HG03469 (cell line): ENCODE results near the gene TBATA.

Experiments used
- ATAC-seq: cut with Tn5 transposase; IDR thresholded peaks from one replicate; pipeline ENCODE4 v1.9.1; 2021; ENCODE audit warnings: mild to moderate bottlenecking, moderate library complexity, moderate number of reproducible peaks; ENCODE audit not compliant: unreplicated experiment

The TBATA gene

GRCh38 chr10:70809011-70809611, 23.9 kb upstream of the TBATA start:
- ATAC-seq = no peak

DNA sequence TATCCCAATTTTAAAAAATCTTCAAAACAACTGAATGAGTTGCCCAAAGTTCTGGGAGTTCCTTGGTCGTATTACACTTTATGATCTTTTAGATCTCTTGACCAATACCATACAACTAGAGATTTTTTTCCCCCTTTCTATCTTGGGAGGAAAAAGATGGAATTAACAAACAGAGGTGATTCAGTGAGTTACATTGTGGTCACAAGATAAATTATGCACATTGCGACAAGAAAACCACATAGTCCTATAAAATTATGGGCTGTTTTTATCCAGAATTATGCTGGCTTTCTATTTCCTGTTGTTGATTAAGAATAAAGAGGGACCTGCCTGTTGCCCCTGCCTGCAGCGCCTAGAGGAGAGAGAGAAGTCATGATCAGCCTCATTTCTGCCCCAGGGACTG, 22.4 kb upstream of the TBATA start:
- no peak for ATAC-seq

DNA sequence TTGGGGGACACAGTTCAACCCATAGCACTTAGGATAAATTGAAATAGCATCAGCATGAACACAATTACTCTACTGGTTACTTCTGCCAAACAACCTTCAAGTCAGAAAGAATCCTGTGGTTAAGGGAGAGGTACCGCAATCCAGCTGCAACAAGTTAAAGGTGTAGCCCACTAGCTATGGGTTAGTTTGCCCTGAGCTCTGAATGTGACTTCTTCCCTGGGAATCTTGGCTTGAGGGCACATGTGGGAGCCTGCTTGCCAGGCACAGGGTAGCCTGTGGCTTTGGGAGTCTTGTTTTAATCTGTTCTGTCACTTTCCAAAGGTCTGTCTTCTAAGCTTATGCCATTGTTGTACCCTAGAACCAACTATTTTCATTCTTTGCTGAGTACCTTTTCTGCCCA, 21.7 kb upstream of the TBATA start:
- ATAC-seq = no peak

DNA sequence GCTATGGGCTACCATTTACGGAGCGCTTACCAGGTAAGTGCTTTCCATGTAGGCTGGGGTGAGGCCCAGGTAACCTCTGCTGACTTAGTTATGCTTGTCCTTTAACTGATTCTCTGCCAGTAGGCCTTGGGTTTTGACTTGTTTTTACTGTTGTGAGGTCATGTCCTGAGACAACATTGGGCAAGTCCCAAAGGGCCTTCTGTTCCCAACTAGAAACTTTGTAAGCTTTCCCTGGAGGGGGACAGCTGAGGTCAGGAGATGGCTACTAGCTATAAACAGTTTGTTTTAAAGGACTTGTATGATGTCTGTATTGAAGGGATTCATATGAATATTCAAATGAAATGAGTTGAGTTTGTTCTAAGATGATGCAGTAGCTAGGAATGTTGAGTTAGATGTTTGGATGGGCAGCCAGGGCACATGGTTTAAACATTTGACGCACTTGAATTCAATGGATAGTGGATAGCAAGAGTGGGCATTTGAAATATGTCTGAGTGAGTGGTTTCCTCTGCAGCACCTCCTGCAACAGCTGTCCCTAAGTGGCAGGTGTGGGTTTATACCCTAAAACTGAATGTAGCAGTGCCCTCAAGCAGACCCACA, 20.5 kb upstream of the TBATA start:
- no peak for ATAC-seq

- ATAC-seq = no peak
Observed at GRCh38 chr10:70804421-70804808, 19.2 kb upstream of the TBATA start.

DNA sequence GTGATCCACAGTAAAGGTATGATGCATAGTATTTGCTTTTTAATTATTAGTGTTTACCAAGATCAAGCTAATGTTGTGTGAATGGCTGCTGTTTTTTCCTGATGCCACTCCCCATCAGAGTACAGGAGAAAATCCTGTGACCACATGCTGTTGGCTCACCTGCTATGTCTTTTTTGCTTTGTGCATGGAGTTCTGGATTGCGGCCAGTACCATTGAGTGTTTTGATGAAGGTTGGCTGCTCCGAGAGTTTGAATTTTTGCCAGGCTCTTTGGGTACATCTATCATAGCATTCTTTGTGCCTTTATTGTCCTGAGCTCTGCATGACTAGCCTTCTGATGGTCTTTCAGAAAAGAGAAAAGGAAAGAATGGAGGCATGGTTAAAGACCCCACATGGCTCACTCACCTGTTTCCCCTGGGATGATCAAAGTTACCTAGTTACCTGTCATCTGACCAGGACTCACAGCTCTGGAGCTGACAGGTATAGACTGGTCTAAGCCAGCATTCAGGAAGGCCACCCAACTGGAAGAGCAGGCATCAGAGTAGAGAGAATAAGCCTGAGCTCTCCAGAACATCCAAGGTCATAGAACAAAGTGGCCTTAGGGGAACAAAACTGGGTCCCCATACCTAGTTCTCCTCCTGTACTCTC, 18.7 kb upstream of the TBATA start:
- ATAC-seq = no peak

- ATAC-seq = no peak
Observed at GRCh38 chr10:70801854-70802253, 16.7 kb upstream of the TBATA start.

DNA sequence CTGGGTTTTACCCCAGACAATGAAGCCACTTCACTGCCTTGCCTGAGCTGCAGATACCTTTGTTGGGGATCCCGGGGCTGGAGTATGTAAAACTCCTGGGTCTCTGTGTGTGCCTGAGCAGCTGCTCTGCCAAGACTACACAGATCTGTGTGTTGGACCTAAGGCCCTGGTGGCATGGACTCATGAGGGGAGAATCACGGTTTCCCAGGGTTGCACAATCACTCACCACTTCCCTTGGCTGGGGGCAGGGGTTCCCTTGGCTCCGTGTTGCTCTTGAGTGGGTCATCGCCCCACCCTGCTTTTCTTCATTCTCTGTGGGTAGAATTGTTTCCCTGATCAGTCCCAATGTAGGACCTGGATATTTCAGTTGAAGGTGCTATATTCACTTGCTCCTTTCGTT, 13.9 kb upstream of the TBATA start:
- no peak for ATAC-seq

- ATAC-seq = no peak
Observed at GRCh38 chr10:70797840-70798239, 12.7 kb upstream of the TBATA start.

DNA sequence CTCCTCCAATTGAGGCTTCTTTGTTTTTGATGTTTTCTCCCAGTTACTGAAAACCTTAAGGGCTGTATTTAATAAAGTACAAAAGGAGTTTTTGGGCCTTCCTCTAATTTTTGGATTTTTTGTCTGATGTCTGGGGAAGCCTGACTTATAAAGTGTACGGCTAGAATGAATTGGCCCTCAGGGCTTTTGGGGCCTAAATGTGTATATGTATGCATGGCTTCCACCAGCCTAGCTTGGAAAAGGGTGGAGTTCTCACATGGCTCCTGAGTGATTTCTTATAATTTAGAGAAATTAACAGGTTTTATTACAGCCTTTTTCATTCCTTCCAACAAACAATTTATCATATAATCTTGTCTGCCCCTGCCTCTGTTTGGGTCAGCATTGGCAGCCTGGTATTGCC, 10.4 kb upstream of the TBATA start:
- ATAC-seq = no peak

DNA sequence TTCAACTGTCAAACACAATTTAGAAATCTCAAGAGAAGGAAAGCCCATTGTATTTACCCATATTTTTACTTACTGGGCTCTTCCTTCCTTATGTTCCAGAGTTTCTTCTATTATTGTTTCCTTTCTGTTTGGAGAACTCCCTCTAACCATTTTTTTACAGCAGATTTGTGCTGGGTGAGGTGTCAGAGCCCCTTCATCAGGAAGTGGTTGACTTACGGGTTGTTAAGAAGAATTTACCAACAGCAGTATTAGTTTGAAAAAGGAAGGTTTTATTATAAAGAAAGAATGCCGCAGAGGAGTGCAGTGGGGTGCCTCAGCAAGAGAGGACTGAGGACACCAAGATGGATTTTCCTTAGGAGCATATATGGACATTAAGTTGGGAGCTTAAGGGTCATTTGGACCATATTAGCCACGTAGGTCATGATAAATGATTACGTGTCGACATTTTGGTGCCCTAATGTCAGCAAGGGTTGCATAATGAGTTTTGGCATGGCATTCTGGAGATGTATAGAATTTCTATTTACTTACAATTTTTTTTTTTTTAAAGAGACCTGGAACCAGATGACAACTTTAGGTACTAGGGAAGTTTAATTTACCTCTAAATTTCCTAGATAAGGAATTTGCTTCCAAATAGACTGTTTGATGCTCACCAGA, 6.3 kb upstream of the TBATA start:
- no peak for ATAC-seq

DNA sequence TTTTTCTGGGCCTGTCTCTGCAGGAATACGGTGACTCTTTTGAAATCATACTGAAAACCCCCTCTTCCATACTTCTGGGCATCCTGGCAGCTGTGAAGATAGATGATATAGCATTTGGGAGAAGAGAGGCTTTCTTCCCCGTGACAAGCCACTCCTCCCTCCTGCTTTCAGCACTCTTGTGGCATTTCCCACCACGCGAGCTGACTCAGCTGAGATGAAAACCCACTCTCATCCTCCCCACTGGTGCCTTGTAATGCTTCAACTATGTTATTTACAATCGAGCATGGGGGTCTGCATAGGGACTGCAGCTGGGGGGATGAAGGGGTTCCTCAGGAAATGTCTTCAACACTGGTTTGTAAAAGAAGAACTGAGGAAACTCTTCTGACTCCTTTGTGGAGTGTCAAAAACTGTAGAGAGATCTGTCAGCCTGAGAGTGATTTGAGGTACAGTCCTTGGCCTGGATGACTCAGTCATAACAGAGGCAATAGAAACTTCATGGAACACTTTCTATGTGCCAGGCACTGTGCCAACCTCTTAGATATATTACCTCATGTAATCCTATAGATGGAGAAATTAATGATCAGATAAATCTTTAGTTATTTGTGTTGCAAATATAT, 1.7 kb upstream of the TBATA start:
- no peak for ATAC-seq

DNA sequence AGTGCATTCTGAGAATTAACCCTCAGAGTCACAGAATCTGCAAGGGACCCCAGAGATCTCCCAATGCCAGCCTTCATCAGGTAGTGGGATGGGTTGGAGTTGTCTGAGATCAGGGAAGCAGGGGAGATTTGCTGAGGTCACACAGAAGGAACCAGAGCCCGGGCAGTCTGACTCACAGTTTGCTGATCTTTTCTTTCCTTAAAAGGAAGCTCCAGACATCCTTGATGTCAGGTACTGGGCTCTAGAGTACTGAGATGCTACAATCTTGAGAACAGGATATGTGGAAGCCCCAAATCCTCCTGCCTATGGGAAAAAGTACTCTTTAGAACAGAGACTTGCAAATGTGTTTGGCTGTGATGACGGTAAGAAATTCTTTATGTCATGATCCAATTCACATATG, 706 bp downstream of the TBATA start:
- no peak for ATAC-seq

DNA sequence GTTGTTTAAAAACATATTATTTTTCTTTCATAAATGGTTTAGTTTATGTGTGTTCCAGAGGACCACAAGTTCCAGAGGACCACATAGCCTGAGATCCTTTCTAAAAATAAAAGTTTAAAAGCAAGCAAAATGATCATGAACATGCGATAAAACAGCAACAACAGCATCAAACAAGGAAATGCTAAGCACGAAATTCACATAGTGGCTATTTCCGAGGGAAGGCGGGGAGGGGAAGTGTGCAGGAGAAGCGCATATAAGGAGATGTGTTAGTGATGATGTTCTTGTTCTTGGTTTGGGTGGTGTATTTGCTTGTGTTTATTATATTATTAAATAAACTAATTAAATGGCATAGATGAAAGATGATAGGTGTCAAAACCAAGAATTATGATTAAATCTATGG, 1.2 kb downstream of the TBATA start:
- ATAC-seq = no peak

- ATAC-seq = no peak
Observed at GRCh38 chr10:70782746-70783680, 2.2 kb downstream of the TBATA start.

DNA sequence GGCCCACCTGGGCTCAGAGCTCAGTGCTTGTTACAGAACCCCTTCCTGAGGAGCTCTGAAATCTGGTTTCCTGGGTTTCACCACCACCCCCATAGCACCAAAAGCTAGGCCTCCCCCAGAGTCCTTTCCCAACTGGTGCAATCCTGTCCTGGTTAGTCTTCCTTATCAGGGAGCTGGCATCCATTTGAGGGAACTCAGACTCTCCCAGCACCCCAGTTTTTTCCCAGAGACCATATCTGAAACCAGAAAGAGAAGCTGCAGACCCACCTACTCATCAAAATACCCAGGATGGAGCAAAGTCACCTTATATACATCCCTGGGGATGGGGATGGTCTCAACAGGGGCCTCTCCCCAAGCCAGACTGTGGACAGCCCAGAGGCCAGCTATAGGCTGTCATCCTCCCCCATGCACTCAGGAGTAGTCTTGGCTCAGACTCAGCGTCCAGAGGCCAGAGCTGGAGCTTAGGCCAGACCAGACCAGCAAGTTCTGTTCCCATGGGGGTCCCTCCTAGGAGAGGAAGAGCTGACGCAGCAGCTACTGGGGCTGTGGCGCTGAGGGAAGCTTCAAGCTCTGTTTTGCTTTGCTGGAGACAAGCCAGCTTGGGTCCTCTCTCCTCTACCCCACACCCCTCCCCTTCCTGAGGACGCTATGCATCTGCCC, 3.0 kb downstream of the TBATA start:
- no peak for ATAC-seq

- ATAC-seq = no peak
Observed at GRCh38 chr10:70781461-70782051, 3.6 kb downstream of the TBATA start.

DNA sequence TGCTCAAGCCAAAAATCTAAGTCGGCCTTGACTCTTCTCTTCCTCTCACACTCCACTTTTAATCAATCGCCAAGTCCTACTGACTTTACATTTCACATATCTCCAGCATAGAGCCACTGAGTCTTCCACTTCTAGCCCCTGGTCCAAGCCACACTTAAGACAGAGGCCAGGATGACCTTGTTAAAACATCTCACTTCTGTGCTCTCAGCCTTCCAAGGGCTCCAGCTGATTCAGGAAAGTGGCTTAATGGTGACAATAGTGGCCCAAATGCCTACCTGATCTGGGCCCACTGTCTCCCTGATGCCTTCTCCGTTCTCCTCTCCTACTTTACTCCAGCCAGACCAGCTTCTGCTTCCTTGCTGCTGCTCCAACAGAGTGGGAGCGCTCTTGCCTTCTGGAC, 4.4 kb downstream of the TBATA start:
- ATAC-seq = no peak

DNA sequence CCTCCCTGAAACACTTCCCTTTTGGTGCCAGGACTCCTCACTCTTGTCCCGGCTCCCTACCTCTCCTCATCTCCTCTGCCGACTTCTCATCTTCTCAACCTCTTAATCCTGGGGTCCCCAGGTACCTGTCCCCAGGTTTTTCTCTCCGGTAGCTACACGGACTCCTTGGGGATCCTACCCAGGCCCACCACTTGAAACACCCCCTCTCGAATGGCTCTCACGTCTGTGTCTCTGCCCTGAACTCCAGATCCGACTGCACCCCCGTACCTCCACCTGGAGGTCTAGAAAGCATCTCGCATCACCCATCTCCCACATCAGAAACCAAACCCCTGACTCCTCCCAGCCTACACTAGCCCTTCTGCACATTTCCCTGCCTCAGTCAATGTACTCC, 4.8 kb downstream of the TBATA start:
- no peak for ATAC-seq
